Caco-2 (cell line): Measurements from ENCODE around the gene LMX1B. TPM values are rescaled to one million over a fixed set of nuclear protein-coding genes. Genes with fewer than 3 reads are reported as not detected.

Experiments used
- BruUV-seq: library from RNA; stranded (reverse); fragments of 400-500 nt; replicated peaks from 2 replicates; lab custom pipeline; 2021; lab: Mats Ljungman, UMichigan
- CTCF ChIA-PET: fragments of 300-600 bp; sonication (Branson Sonifier 250); formaldehyde crosslinking; loops from one replicate; lab custom pipeline; 2022; ENCODE audit warnings: antibody characterized with exemption; lab: Charles Lee
- POLR2A ChIA-PET: fragments of 300-600 bp; sonication (Branson Sonifier 250); formaldehyde crosslinking; loops from one replicate; lab custom pipeline; 2022; ENCODE audit warnings: antibody characterized with exemption; lab: Charles Lee
- DNase-seq, 2 experiments: peaks; one replicate each; pipeline versions ENCODE4 v3.0.0 to v3.0.0-alpha.2; 2020 to 2022
- H3K27me3 ChIP-seq: replicated peaks from 2 replicates; pipeline ENCODE4 v1.6.0; 2011; ENCODE audit warnings: low read length; ENCODE audit not compliant: control insufficient read depth, insufficient read depth
- H3K36me3 ChIP-seq: 2 replicates; pipeline ENCODE4 v1.5.1; 2011; ENCODE audit warnings: low read length; ENCODE audit not compliant: control insufficient read depth, insufficient read depth
- H3K4me1 ChIP-seq: fragments of 250-450 bp; sonication (Bioruptor Pico); 2 replicates; pipeline ENCODE4 v1.5.1; 2020; ENCODE audit warnings: mild to moderate bottlenecking
- H3K4me3 ChIP-seq: 2 replicates; pipeline ENCODE4 v1.5.1; 2011; ENCODE audit warnings: low read depth, mild to moderate bottlenecking, control low read depth, low read length
- H3K9me3 ChIP-seq: fragments of 250-450 bp; sonication (Bioruptor Pico); 2 replicates; pipeline ENCODE4 v1.5.1; 2020; ENCODE audit warnings: mild to moderate bottlenecking, moderate library complexity
- H3K27ac Mint-ChIP-seq: one replicate; pipeline ENCODE4 v1.8.0; 2022; ENCODE audit warnings: mixed read lengths; ENCODE audit not compliant: unreplicated experiment
- H3K27me3 Mint-ChIP-seq: one replicate; pipeline ENCODE4 v1.8.0; 2022; ENCODE audit warnings: mixed read lengths; ENCODE audit not compliant: insufficient read depth, unreplicated experiment
- H3K36me3 Mint-ChIP-seq: one replicate; pipeline ENCODE4 v1.8.0; 2022; ENCODE audit warnings: mild to moderate bottlenecking, mixed read lengths; ENCODE audit not compliant: insufficient read depth, unreplicated experiment
- H3K4me1 Mint-ChIP-seq: one replicate; pipeline ENCODE4 v1.8.0; 2022; ENCODE audit warnings: low read depth, mixed read lengths; ENCODE audit not compliant: unreplicated experiment
- H3K4me3 Mint-ChIP-seq: one replicate; pipeline ENCODE4 v1.8.0; 2022; ENCODE audit warnings: mild to moderate bottlenecking, moderate library complexity, mixed read lengths; ENCODE audit not compliant: unreplicated experiment
- H3K9me3 Mint-ChIP-seq: one replicate; pipeline ENCODE4 v1.8.0; 2022; ENCODE audit warnings: mixed read lengths; ENCODE audit not compliant: unreplicated experiment
- CTCF ChIP-seq, 2 experiments: fragments of 200-600 bp in 1 of 2; IDR thresholded peaks; 1 replicate in 1 of 2; 2 replicates in 1 of 2; pipeline versions ENCODE4 v1.5.1 to v1.8.0; 2011 to 2022; ENCODE audit warnings: antibody characterized with exemption in 1 of 2, control low read depth in 1 of 2, inconsistent platforms in 1 of 2, low read depth in 1 of 2, low read length in 1 of 2, mild to moderate bottlenecking in 1 of 2, moderate library complexity in 1 of 2; ENCODE audit not compliant: insufficient read depth in 1 of 2, severe bottlenecking in 1 of 2, unreplicated experiment in 1 of 2
- intact Hi-C: fragments of 100-400 bp; cut with micrococcal nuclease; formaldehyde crosslinking; loops from one replicate; pipeline ENCODE4 v1.10.0; 2022; ENCODE audit not compliant: unreplicated experiment
- total RNA-seq: library from RNA; stranded (reverse); gene quantifications from 2 replicates; pipeline ENCODE4 v1.2.3, GENCODE V29; 2022

LMX1B gene
- total RNA-seq, 1 experiment from 2014 or later = 17.0 TPM

DNA sequence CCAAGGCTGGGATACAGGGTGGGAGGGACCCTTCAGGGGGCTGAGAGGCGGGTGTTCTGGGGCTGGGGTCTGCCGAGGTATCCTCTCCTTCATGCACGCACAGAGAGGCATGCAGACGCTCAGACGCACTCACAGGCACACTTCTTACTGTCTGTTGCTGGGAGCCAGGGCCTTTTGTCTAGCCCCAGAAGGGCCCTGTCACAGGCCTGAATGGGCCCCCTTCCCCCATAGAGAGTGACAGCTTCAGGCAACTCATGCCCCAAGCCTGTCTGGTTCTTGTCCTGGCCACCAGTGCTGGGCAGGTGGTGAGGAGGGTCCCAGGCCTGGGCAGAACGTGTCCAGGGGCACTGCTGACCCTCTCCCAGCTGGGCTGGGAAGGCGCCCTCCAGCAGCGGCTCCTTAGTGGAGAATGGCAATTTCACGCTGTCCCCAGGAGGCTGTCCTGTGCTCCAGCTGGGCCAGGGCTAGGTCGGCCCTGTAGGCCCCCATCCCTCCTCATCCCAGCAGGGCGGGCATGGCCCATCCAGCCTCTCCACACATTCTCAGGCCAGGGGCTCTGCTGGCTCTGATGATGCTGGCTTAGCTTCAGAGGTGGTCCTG is 45.3 kb downstream of the LMX1B start:
- no peak for TF ChIP-seq CTCF (IDR thresholded peaks at IDR 0.05; ENCODE audit: insufficient read depth in 1 of 2, low read depth in 1 of 2, low read length in 1 of 2, severe bottlenecking in 1 of 2, unreplicated experiment in 1 of 2)
- Histone ChIP-seq H3K27me3 (no peaks in the 10 kb centered on the region), H3K9me3 (no peaks in the 10 kb centered on the region), H3K4me1 (peaks cover 43% of the 10 kb centered on the region), H3K4me3 (no peak overlapping the region), H3K36me3 (no peaks in the 10 kb centered on the region; the same call in 1 of the 2 replicates)
- Mint-ChIP-seq H3K4me3 (no peak overlapping the region), H3K4me1 (peaks cover 31% of the 10 kb centered on the region), H3K36me3 (no peaks in the 10 kb centered on the region), H3K27me3 (no peaks in the 10 kb centered on the region), H3K9me3 (peaks cover 4% of the 10 kb centered on the region), H3K27ac (no peak overlapping the region)
- intact Hi-C loops = no loop called here
- DNase-seq = no peak
- no TSS peak for BruUV-seq
- ChIA-PET CTCF (interaction anchor here (0.7 kb wide), 3 partner anchors 50 to 307 kb away, joined by 3 to 8 read pairs (median 5); no protein-coding TSS in a partner anchor), POLR2A (no interaction called here)

DNA sequence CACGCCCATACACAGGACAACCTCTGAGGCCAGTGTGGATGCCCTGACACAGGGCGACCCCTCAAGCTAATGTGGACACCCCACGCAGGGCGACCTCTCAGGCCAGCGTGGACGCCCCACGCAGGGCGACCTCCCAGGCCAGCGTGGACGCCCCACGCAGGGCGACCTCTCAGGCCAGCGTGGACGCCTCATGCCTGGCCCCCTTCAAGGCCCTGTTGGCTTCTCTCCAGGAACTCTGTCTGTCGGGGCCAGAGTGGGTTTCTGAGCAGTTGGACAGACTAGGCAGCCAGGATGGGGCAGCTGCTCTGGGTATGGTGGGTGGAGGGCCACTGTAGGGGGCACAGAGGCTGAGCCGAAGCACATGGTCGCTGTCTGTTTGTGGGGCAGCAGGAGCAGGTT is 47.4 kb downstream of the LMX1B start:
- no peaks in the 10 kb centered on the region for H3K27me3 ChIP-seq
- no peak overlapping the region for H3K4me3 ChIP-seq
- POLR2A ChIA-PET = no interaction called here
- H3K36me3 Mint-ChIP-seq = no peaks in the 10 kb centered on the region
- H3K9me3 ChIP-seq = no peaks in the 10 kb centered on the region
- no TSS peak for BruUV-seq
- TF ChIP-seq CTCF (IDR thresholded peaks at IDR 0.05; ENCODE audit: insufficient read depth in 1 of 2, low read depth in 1 of 2, low read length in 1 of 2, severe bottlenecking in 1 of 2, unreplicated experiment in 1 of 2) = no peak
- no peaks in the 10 kb centered on the region for H3K9me3 Mint-ChIP-seq
- H3K27ac Mint-ChIP-seq = peak overlapping the region; percentile 26
- CTCF ChIA-PET = interaction anchor here (1.3 to 2.0 kb wide), 4 partner anchors 9 to 121 kb away, joined by 4 to 7 read pairs (median 4); no protein-coding TSS in a partner anchor
- no peaks in the 10 kb centered on the region for H3K27me3 Mint-ChIP-seq
- intact Hi-C loops = loop anchor here (1.0 to 2.0 kb wide), 3 partner anchors 9 to 49 kb away; no protein-coding TSS in a partner anchor
- peaks cover 16% of the 10 kb centered on the region for H3K4me1 Mint-ChIP-seq
- H3K4me1 ChIP-seq = peaks cover 46% of the 10 kb centered on the region
- no peak for DNase-seq
- H3K36me3 ChIP-seq = no peaks in the 10 kb centered on the region; the same call in 1 of the 2 replicates
- no peak overlapping the region for H3K4me3 Mint-ChIP-seq

DNA sequence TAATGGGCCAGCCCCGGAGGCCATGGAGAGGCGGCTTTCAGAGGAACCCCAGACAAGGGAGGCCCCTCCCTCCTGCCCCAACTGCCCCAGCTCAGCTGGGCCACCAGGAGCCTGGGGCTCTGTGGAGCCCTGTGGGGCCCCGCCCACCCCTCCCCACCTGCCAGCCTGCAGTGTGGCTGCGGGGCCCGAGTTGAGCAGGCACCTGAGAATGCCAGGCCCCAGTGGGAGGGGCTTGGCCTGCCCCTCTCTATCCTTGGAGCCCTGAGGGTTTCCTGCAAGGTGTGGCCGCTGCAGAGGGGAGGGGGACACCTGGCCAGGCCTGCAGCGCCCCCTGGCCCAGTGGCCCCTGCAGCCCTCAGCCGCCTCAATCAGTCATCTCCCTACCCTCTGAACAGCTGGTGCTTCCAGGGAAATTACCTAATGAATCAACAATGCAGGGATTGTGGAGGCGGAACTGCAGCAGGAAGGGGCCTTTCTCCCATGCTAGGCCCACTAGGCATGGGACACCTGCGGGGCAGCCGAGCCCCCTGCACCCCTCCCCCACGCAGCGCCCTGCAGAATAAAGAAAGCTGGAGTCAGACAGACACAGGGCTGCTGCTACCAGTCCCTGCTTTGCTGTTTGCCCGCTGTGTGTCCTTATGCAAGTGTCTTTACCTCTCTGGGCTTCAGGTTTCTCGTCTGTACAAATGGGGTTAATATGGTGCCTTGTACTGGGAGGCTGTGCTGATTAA is 48.0 kb downstream of the LMX1B start:
- Mint-ChIP-seq H3K4me1 (peaks cover 13% of the 10 kb centered on the region), H3K4me3 (no peak overlapping the region), H3K27me3 (no peaks in the 10 kb centered on the region), H3K27ac (peak overlapping the region; percentile 26), H3K9me3 (no peaks in the 10 kb centered on the region), H3K36me3 (no peaks in the 10 kb centered on the region)
- TF ChIP-seq CTCF (IDR thresholded peaks at IDR 0.05; ENCODE audit: insufficient read depth in 1 of 2, low read depth in 1 of 2, low read length in 1 of 2, severe bottlenecking in 1 of 2, unreplicated experiment in 1 of 2) = peak; percentile 39 to 59
- no peaks in the 10 kb centered on the region for H3K9me3 ChIP-seq
- H3K36me3 ChIP-seq = no peaks in the 10 kb centered on the region; the same call in 1 of the 2 replicates
- DNase-seq = peak; percentile 74 to 84
- POLR2A ChIA-PET = no interaction called here
- H3K27me3 ChIP-seq = no peaks in the 10 kb centered on the region
- intact Hi-C loops = loop anchor here (1.0 to 2.0 kb wide), 4 partner anchors 9 to 49 kb away; no protein-coding TSS in a partner anchor
- peaks cover 46% of the 10 kb centered on the region for H3K4me1 ChIP-seq
- CTCF ChIA-PET = interaction anchor here (0.6 to 2.0 kb wide), 6 partner anchors 8 to 120 kb away, joined by 4 to 7 read pairs (median 4); partner anchors contain the start of gene LMX1B
- BruUV-seq = no TSS peak
- H3K4me3 ChIP-seq = no peak overlapping the region
